HG02885 (cell line): ENCODE results near the gene CDK5RAP2.

Source experiments
- ATAC-seq: cut with Tn5 transposase; IDR thresholded peaks from one replicate; pipeline ENCODE4 v1.9.1; 2021; ENCODE audit warnings: mild to moderate bottlenecking; ENCODE audit not compliant: unreplicated experiment, poor library complexity

Gene CDK5RAP2

DNA sequence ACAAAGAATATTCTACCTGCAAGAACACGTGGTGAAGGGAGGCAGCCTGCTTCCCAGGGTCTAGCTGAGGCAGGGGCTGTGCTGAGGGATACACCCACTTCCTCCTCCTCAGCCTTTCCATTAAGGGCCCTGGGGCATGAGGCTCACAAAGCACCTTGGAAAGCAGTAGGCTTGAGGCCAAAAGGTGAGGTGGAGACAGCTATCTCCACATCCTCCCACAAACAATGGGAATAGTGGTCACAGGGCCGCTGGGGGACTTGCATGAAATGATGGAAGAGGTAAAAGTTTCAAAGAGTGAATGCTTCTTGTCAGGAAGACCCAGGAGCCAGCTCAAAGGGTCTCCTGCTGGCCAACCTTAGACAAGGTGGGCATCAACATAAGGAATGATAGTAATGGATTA lies 207.9 kb downstream of the CDK5RAP2 start:
- no peak for ATAC-seq

DNA sequence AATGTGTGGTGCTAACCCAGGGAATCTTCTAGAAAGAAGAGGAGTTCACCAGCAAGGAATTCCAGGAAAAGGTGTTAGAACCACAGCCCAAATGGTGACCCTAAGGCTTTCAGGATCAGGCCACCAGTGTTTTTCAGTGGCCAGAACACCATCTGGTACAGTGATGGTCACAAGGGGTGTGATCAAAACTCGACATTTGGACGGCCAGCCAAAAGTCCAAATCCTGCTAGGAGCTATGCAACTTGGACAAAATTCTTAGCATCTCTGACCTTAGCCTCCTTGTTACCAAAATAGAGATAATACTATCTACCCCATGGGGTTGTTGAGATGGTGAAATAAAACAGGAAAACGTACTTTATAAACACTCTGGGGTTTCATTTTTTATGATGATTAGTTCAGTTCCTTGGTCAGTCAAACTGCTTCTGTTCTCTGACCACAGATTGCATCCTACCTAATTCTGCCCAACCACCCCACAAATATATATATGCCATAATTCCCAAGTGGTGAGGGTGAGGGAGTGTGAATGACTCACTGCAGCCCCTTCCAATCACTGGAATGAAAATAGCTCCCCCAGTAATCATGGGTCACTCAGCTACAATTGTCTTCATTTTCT lies 210.3 kb downstream of the CDK5RAP2 start:
- no peak for ATAC-seq

DNA sequence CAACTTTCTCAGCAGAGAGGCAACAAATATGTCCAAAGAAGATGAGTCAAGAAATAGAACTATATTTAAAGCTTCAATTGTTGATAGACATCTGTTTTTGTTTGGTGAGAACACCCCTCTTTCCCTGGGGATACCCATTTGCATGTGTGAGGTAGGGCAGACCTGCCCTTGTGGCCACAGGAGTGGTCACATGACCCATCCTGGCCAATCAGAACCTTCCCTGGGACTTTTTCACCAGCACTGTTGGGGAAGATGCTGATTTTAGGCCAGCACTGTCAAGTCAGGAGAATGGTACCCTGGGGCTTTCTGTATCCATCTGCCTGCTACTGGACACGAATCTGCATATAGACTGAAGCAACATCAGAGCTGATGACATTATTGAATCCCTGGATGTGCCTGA lies 211.2 kb downstream of the CDK5RAP2 start:
- no peak for ATAC-seq

DNA sequence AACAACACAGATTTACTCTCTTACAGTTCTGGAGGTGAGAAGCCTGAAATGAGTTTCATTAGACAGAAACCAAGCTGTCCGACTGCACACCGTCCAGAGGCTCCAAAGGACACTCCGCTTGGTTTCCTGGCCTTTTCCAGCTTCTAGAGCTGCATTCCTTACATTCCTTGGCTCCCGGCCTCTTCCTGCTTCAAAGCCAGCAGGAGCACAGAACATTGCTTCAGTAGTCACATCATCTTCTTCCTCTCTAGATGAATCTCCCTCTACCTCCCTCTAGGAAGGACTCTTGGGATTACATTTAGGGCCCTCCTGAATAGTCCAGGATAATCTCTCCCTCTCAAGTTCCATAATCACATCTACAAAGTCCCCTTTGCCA lies 213.3 kb downstream of the CDK5RAP2 start:
- ATAC-seq: no peak

DNA sequence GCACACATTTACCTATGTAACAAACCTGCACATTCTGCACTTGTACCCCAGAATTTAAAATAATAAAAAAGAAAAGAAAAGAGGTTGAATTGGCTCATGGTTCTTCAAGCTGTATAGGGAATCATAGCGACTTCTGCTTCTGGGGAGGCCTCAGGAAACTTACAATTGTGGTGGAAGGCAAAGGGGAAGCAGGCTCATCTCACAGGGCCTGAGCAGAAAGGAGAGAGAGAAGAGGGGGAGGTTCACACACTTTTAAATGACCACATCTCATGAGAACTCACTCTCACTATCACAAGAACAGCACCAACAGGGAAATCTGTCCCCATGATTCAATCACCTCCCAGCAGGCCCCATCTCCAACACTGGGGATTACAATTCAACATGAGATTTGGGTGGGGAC lies 214.6 kb downstream of the CDK5RAP2 start:
- ATAC-seq: no peak

DNA sequence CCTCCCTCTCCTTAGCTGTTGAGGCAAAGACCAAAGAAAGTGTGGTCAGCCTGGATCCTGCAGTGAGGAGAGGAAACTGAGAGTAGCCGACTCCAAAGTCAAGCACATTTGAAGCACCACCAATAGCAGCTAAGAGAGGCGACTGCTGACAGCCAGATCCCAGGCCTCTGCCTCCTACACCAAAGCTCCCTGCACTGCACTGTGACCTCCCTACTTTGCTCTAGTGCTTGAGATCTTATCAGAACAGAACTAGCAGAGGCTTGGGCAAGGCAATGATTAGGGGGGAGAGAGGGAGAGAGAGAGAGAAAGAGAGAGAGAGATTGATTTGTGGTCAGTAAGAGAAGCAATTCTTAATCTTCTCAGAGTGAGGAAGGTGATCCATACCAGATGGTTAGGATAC lies 216.3 kb downstream of the CDK5RAP2 start:
- ATAC-seq: no peak

DNA sequence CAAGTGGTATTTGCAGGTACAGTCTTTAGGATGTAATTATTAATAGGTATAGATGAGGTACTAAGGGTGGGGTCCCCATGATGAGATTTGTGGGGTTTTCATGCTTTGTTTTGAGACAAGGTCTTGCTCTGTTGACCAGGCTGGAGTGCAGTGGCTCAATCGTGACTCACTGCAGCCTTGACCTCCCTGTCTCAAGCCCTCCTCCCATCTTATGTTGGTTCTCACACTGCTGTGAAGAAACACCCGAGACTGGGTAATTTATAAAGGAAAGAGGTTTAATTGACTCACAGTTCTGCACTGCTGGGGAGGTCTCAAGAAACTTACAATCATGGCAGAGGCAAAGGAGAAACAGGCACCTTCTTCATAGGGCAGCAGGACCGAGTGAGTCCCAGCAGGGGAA lies 217.5 kb downstream of the CDK5RAP2 start:
- ATAC-seq: no peak

DNA sequence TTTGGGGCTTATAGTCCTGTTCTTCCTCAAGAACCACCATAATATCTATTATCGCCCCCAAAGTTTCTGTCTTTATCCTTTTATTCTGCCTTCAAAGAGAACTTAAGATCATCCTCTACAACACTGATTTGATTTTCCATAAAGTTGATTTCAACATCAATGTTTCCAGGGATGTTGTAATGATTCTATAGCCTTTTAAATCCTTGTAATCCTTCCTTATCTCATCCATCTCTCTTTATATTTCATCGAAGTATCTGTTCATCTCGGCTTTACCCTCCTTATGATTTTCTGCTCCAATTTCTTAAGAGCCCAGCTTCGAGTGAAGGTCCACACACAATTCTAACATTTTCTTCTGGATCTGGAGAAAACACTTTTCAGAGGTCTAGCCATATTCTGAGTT lies 218.4 kb downstream of the CDK5RAP2 start:
- ATAC-seq: no peak

DNA sequence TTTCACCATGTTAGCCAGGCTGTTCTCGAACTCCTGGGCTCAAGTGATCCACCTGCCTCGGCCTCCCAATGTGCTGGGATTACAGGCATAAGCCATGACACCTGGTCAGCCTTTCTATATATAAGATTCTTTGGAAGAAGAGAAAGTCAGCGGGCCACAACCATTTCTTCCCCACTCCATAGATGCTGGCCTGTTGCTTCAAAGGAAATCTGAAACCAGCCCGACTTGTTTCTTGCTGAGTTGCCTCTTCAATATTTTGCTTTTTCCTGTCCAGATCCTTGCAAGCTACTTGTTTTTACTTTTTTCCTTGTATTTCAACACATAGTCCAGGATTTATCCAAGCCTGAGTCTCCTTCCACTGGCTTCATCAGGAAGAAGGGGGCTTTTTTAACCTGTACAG lies 219.5 kb downstream of the CDK5RAP2 start:
- ATAC-seq: no peak

DNA sequence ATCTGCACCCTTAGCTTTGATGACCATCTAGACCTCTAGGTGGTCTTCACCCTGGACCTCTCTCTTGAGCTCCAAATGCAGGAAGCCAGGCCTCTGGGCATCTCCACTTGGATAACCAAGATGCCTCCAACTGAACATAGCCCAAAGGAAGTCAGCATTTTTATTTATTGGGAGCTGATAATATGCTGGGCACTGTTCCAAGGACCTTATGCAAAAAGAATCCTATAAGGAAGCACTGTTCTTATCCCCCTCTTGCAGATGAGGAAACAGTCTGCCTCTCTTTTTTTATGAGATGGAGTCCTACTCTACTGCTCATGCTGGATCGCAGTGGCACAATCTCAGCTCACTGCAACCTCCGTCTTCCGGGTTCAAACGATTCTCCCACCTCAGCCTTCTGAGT lies 219.9 kb downstream of the CDK5RAP2 start:
- ATAC-seq: no peak

DNA sequence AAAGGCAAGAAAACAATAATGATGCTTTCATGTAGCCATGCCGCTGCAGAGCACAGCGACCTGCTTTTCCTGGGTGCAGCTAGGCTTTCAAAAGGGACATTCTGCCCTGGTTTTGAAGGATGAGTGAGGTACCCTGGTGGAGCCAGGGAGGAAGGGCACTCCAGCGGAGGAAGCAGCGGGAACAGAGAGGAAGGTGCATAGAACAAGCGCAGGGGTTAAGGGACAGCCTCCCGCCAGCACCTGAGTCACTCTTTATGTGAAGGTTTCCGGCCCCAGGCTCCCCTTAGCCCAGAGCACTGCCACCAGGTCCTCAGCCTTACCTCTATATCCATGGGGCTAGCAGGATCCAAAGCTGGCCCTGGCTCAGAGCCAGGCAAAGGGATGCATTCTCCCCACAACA lies 221.1 kb downstream of the CDK5RAP2 start:
- ATAC-seq: no peak

DNA sequence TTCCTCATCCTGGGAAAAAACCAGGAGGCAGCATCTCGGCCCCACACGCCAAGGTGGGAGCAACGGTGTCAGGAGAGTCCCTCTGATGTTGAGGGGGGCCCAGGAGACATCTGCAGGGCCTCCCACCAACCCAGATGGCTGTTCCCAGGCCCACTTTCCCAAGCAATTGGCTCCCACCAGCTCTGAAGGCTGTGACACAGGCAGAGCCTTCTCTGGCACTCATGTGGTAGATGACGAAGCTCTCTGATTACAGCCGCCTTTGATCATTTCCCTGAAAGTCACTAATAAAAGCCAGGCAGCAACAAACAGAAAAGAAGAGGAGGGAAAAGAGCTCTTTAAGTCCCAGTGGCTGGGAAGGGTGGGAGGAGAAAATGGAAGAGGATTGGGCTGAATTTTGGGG lies 226.5 kb downstream of the CDK5RAP2 start:
- no peak for ATAC-seq

DNA sequence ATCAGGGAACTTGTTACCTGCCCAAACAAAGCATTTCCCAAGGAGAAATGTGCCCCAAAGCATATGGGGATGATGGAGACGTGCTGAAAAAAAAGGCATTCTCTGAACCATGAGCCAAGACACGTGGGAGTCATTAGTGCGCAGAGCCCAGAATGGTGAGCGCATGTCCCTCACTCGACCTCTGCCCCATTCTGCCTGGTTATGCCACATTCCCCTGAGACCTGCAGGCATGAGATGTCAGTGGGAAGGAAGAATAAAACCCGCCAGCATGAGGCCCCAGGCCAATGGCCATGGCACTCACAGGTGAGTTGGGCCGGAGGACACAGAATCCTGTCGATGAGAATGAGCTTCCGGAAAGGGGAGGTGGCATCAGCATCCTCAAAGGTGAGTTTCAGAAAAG lies 228.9 kb downstream of the CDK5RAP2 start:
- no peak for ATAC-seq

DNA sequence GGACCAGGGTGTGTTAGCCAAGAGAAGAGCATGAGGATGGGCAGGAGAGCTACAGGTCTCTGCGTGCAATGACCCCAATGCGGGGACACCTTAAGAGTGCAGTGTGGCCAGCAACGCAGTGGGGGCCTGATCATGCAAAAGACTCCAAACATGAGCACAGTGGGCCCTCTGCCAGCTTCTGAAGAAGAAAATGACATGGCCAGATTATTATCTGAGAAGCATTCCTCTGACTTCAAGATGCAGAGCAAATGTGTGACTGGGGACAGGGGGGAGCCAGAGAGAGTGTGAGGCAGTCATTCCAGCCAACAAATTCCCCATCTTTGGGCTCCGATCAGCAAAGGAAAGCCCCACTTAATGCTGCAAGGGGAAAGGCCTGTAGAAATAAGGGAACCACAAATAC lies 229.4 kb downstream of the CDK5RAP2 start:
- no peak for ATAC-seq

DNA sequence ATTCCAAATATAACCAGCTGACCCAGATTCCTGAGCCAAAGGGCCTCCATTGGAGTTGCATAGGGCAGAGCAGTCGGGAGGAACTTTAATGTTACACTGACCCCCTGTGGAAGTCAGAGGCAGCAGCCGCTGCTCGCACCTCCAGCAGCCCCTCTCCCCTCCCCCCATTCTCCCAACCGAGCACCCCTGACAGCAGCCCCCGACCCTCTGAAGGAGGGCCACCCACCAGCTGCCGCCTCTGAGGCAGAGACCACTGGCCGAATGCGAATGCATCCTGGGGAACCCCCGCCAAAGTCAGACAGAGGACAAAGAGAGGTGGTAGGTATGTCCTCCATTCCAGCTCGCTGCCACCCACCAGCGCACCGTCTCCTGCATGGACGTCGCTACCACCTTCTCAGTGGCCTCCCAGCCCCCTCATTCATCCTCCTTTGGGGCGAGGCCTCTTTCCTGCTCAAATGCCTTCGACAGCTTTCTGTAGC lies 231.0 kb downstream of the CDK5RAP2 start:
- no peak for ATAC-seq

DNA sequence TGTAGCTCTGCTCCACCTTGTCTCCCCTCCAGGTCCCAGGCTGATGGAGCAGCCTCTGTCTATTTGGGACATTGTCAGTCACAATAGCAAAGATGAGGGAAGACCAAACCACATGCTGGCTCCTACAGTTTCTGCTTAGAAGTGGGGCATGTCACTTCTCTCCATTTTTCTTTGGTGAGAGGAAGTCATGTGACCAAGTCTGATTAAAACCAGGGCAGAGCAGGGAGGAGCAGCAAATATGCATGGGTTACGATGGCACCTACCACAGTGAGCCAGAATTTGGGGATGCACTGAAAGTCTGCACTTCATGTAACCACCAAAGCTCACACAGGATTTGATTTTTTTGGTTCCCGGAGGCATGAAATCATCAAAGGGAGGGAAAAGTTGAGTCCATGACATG lies 234.6 kb downstream of the CDK5RAP2 start:
- no peak for ATAC-seq

DNA sequence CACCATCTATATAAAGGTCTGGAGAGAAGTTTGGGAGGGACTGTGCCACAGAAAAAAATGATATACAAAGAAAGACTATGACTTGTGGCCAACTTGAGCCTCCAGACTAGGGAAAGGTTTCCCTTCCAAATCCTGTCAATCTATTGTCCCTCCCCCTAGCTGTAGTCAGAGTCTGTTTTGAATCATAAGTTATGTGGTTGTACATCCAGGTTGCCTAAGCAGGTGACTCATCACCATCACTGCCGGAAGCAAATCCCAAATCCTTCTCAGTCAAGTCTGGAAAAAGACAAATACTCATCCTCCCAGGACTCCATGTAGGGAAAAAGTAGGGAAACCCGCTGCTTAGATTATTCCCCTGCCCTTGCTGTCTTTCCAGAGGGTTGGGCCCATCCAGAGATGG lies 235.7 kb downstream of the CDK5RAP2 start:
- no peak for ATAC-seq

DNA sequence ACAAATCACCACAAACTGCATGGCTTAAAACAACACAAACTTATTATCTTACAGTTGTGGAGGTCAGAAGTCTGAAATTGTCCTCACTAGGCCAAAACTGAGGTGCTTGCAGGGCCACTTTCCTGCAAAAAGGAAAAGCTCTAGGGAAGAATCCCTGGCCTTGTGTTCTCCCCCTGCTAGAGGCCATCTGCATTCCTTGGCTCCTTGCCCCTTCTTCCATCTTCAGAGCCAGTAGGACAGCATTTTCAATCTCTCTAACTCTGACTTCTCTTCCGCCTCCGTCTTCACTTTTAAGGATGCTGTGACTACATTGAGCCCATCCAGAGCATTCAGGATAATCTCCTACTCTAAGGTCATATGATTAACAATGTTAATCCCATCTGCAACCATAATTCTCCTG lies 236.6 kb downstream of the CDK5RAP2 start:
- ATAC-seq: no peak
